ENCODE data around the gene GMDS. TPM values are rescaled to one million over a fixed set of nuclear protein-coding genes. Genes with fewer than 3 reads are reported as not detected.

The GMDS gene
- total RNA-seq, 1 experiment from 2014 or later = 31.1 TPM

- no peaks in the 10 kb centered on the region for H3K9me3 Mint-ChIP-seq (ENCODE audit: unreplicated experiment)
- H3K4me1 Mint-ChIP-seq (ENCODE audit: low read depth, unreplicated experiment) = no peaks in the 10 kb centered on the region
- Histone ChIP-seq H3K4me3 (ENCODE audit: low read depth, low read length) (no peak overlapping the region), H3K9me3 (no peaks in the 10 kb centered on the region), H3K4me1 (no peaks in the 10 kb centered on the region), H3K27me3 (replicated peaks; ENCODE audit: control insufficient read depth, insufficient read depth, low read length) (no peaks in the 10 kb centered on the region), H3K36me3 (ENCODE audit: control insufficient read depth, insufficient read depth, low read length) (no peaks in the 10 kb centered on the region)
- POLR2A ChIA-PET = no interaction called here
- intact Hi-C loops (cut with micrococcal nuclease; ENCODE audit: unreplicated experiment) = no loop called here
- H3K27me3 Mint-ChIP-seq (ENCODE audit: insufficient read depth, unreplicated experiment) = no peaks in the 10 kb centered on the region
- H3K36me3 Mint-ChIP-seq (ENCODE audit: insufficient read depth, unreplicated experiment) = no peaks in the 10 kb centered on the region
- no peak for TF ChIP-seq CTCF (IDR thresholded peaks at IDR 0.05; ENCODE audit: insufficient read depth in 1 of 2, low read depth in 1 of 2, low read length in 1 of 2, severe bottlenecking in 1 of 2, unreplicated experiment in 1 of 2)
- no TSS peak for BruUV-seq (replicated peaks)
- no peak for DNase-seq
- CTCF ChIA-PET = interaction anchor here (0.5 kb wide), 1 partner anchor 831 kb away, joined by 3 read pairs; no protein-coding TSS in a partner anchor
- H3K27ac Mint-ChIP-seq (ENCODE audit: unreplicated experiment) = no peak overlapping the region
- H3K4me3 Mint-ChIP-seq (ENCODE audit: unreplicated experiment) = no peak overlapping the region
Measured at GRCh38 chr6:1834646-1835516, 410.5 kb downstream of the GMDS start.

GRCh38 chr6:1834207-1834606 lies 411.2 kb downstream of the GMDS start:
- intact Hi-C loops (cut with micrococcal nuclease; ENCODE audit: unreplicated experiment) = no loop called here
- Histone ChIP-seq H3K4me3 (ENCODE audit: low read depth, low read length) (no peak overlapping the region), H3K36me3 (ENCODE audit: control insufficient read depth, insufficient read depth, low read length) (no peaks in the 10 kb centered on the region), H3K4me1 (no peaks in the 10 kb centered on the region), H3K9me3 (no peaks in the 10 kb centered on the region), H3K27me3 (replicated peaks; ENCODE audit: control insufficient read depth, insufficient read depth, low read length) (no peaks in the 10 kb centered on the region)
- no peak for DNase-seq
- no TSS peak for BruUV-seq (replicated peaks)
- H3K27me3 Mint-ChIP-seq (ENCODE audit: insufficient read depth, unreplicated experiment) = no peaks in the 10 kb centered on the region
- peaks cover 2% of the 10 kb centered on the region for H3K9me3 Mint-ChIP-seq (ENCODE audit: unreplicated experiment)
- H3K4me3 Mint-ChIP-seq (ENCODE audit: unreplicated experiment) = no peak overlapping the region
- H3K4me1 Mint-ChIP-seq (ENCODE audit: low read depth, unreplicated experiment) = no peaks in the 10 kb centered on the region
- no peak for TF ChIP-seq CTCF (IDR thresholded peaks at IDR 0.05; ENCODE audit: insufficient read depth in 1 of 2, low read depth in 1 of 2, low read length in 1 of 2, severe bottlenecking in 1 of 2, unreplicated experiment in 1 of 2)
- ChIA-PET POLR2A (no interaction called here), CTCF (interaction anchor here (0.5 kb wide), 1 partner anchor 831 kb away, joined by 3 read pairs; no protein-coding TSS in a partner anchor)
- no peak overlapping the region for H3K27ac Mint-ChIP-seq (ENCODE audit: unreplicated experiment)
- no peaks in the 10 kb centered on the region for H3K36me3 Mint-ChIP-seq (ENCODE audit: insufficient read depth, unreplicated experiment)

DNA sequence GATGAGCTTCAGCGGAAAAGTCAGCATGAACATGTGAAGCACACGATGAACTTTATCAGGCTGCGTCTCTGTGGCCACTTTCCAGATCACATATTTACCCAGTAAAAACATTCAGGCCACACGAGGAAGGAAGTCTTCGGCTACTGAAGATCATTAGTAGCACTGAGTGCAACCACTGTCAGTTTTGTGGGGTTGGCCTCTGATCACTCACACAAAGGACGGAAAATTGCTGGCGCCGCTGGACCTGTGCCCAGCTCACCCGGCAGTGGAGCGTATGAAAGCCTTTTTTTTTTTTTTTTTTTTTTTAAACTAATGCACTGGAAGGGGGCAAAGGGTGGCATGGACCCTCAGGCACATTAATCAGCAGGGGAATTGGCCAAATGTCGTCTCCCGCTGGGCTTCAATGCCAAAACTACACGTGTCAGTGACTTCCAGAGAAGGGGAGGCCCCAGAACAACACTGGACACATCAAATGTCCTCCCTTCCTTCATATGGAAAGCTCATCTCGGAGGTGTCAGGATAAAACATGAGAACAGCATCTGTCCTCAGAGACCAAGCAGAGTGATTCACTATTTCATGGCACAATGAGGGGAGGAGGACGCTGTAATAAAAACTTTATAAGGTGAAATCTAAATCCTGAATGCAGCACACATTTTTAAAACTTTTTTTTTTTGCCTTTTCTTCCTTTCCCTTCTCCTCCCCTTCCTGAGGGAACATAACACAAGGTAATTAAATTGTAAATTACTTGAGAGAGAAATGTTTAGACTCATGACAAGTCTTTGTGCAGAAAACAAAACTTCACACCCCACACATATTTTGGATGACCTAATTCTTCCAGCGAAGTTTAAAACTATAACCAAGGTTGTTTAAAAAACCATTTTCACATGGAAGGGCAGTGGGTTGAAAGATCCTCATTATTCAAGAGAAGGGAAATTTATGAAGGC lies 412.3 kb downstream of the GMDS start:
- no peak overlapping the region for H3K4me3 ChIP-seq (ENCODE audit: low read depth, low read length)
- DNase-seq = no peak
- no peak for TF ChIP-seq CTCF (IDR thresholded peaks at IDR 0.05; ENCODE audit: insufficient read depth in 1 of 2, low read depth in 1 of 2, low read length in 1 of 2, severe bottlenecking in 1 of 2, unreplicated experiment in 1 of 2)
- no peaks in the 10 kb centered on the region for H3K36me3 ChIP-seq (ENCODE audit: control insufficient read depth, insufficient read depth, low read length)
- H3K4me3 Mint-ChIP-seq (ENCODE audit: unreplicated experiment) = no peak overlapping the region
- H3K9me3 ChIP-seq = peaks cover 5% of the 10 kb centered on the region
- no peaks in the 10 kb centered on the region for H3K36me3 Mint-ChIP-seq (ENCODE audit: insufficient read depth, unreplicated experiment)
- no peaks in the 10 kb centered on the region for H3K4me1 Mint-ChIP-seq (ENCODE audit: low read depth, unreplicated experiment)
- no peak overlapping the region for H3K27ac Mint-ChIP-seq (ENCODE audit: unreplicated experiment)
- CTCF ChIA-PET = no interaction called here
- POLR2A ChIA-PET = no interaction called here
- H3K27me3 ChIP-seq (replicated peaks; ENCODE audit: control insufficient read depth, insufficient read depth, low read length) = no peaks in the 10 kb centered on the region
- intact Hi-C loops (cut with micrococcal nuclease; ENCODE audit: unreplicated experiment) = no loop called here
- no peaks in the 10 kb centered on the region for H3K4me1 ChIP-seq
- no peaks in the 10 kb centered on the region for H3K27me3 Mint-ChIP-seq (ENCODE audit: insufficient read depth, unreplicated experiment)
- BruUV-seq (replicated peaks) = no TSS peak
- H3K9me3 Mint-ChIP-seq (ENCODE audit: unreplicated experiment) = peaks cover 13% of the 10 kb centered on the region

Data from Caco-2 (cell line).